Fibroblast of lung (primary cell): Measurements from ENCODE around the gene KRTAP3-1.

ENCODE experiments used
- EZH2 ChIP-seq: IDR thresholded peaks from 2 replicates; pipeline ENCODE4 v1.5.1; 2012; ENCODE audit warnings: low read length, control low read depth, mild to moderate bottlenecking; ENCODE audit errors: missing control alignments
- TF ChIP-seq, protein P1 (sequence below), 2 donors: IDR thresholded peaks in 1 of 2; conservative IDR thresholded peaks in 1 of 2; 1 replicate in 1 of 2; 2 replicates in 1 of 2; pipeline ENCODE4 v1.5.1; 2011 to 2012; ENCODE audit warnings: low read length in 2 of 2, control low read depth in 1 of 2, inconsistent platforms in 1 of 2, low read depth in 1 of 2, mild to moderate bottlenecking in 1 of 2

DNA sequence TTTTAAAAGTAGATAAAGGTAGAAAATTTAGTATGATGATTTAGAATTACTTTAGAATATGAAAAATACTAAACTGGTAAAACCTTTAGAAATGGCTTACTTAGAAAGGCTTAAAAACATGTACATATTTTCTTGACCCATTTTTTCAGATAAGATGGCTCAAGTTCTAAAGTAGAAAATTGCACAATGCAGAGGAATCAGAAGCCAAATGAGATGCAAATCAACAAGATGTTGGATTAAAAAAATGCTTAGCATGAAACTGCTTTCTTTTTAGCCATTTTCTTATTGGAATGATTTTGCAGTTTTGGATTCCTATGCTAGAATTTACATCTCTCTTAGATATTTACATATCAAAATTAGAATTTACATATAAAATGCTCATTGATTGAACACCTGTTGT is 1.5 kb upstream of the KRTAP3-1 start:
- TF ChIP-seq, protein P1, sequence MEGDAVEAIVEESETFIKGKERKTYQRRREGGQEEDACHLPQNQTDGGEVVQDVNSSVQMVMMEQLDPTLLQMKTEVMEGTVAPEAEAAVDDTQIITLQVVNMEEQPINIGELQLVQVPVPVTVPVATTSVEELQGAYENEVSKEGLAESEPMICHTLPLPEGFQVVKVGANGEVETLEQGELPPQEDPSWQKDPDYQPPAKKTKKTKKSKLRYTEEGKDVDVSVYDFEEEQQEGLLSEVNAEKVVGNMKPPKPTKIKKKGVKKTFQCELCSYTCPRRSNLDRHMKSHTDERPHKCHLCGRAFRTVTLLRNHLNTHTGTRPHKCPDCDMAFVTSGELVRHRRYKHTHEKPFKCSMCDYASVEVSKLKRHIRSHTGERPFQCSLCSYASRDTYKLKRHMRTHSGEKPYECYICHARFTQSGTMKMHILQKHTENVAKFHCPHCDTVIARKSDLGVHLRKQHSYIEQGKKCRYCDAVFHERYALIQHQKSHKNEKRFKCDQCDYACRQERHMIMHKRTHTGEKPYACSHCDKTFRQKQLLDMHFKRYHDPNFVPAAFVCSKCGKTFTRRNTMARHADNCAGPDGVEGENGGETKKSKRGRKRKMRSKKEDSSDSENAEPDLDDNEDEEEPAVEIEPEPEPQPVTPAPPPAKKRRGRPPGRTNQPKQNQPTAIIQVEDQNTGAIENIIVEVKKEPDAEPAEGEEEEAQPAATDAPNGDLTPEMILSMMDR (conservative IDR thresholded peaks at IDR 0.05 in 1 of 2, IDR thresholded peaks at IDR 0.05 in 1 of 2; ENCODE audit: low read depth in 1 of 2, low read length in 2 of 2), result no peak
- no peak for TF ChIP-seq EZH2
